ENCODE data around the gene CACNA1G. TPM values are rescaled to one million over a fixed set of nuclear protein-coding genes. Genes with fewer than 3 reads are reported as not detected.

The CACNA1G gene
- total and polyA plus RNA-seq, 9 of the 15 experiments (the other 6 are each of a cell fraction or from before 2014, with no cell fraction given): 0.01 TPM; not detected in 8

DNA sequence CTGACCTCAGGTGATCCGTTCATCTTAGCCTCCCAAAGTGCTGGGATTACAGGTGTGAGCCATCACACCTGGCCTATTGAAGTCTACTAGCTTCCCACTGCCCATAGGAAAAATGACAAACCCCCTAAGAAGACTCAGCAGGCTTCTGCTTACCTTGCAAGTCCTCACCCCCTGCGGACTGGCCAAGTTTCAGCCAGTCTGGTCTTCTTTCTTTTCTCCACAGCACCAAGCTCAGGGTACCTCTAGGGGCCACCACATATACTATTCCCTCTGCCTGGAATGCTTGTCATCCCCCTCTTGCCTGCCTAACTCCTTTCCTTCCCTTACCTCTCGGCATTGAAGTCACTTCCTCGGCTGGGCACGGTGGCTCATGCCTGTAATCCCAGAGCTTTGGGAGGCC, 105.3 kb downstream of the CACNA1G start (continued):
- TF ChIP-seq, protein P1, sequence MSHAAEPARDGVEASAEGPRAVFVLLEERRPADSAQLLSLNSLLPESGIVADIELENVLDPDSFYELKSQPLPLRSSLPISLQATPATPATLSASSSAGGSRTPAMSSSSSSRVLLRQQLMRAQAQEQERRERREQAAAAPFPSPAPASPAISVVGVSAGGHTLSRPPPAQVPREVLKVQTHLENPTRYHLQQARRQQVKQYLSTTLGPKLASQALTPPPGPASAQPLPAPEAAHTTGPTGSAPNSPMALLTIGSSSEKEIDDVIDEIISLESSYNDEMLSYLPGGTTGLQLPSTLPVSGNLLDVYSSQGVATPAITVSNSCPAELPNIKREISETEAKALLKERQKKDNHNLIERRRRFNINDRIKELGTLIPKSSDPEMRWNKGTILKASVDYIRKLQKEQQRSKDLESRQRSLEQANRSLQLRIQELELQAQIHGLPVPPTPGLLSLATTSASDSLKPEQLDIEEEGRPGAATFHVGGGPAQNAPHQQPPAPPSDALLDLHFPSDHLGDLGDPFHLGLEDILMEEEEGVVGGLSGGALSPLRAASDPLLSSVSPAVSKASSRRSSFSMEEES (CRISPR knock-in tag; IDR thresholded peaks at IDR 0.05): no peak
- TF ChIP-seq PCBP1 (IDR thresholded peaks at IDR 0.05; ENCODE audit: low read depth, low read length, poor library complexity, severe bottlenecking) (no peak), SMAD1 (IDR thresholded peaks at IDR 0.05; ENCODE audit: low read depth, low read length, partially characterized antibody) (no peak), SAFB (IDR thresholded peaks at IDR 0.05; ENCODE audit: borderline replicate concordance, low read depth, low read length) (no peak), LCOR (CRISPR knock-in tag; IDR thresholded peaks at IDR 0.05) (no peak), SIX5 (IDR thresholded peaks at IDR 0.05; ENCODE audit: borderline replicate concordance in 1 of 2, insufficient read depth in 1 of 2, low read depth in 1 of 2, low read length in 2 of 2) (no peak), MIER1 (IDR thresholded peaks at IDR 0.05; ENCODE audit: low read depth) (no peak)

DNA sequence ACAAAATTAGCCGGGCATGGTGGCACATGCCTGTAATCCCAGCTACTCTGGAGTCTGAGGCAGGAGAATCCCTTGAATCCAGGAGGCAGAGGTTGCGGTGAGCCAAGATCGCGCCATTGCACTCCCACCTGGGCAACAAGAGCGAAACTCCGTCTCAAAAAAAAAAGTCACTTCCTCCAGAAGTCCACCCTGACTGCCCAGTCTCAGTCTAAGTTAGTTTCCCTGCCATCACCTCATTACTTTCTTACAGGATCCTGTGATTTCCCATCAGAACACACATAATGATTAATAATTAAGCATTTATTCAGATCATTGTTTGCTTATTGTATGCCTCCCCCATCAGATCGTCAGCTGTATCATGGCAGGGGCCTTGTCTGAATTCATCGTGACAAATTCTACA, 105.8 kb downstream of the CACNA1G start:
- Histone ChIP-seq H3K9me1 (ENCODE audit: control insufficient read depth, insufficient read depth, low read length) (peaks cover under 1% of the 10 kb centered on the region), H3K27ac (ENCODE audit: extremely low read depth, low read depth, low read length) (no peak overlapping the region), H3K9me3 (replicated peaks; ENCODE audit: control insufficient read depth, insufficient read depth, low read depth, low read length) (no peaks in the 10 kb centered on the region), H2AFZ (ENCODE audit: low read depth, low read length) (no peak overlapping the region), H3K4me3 (no peak overlapping the region), H4K20me1 (replicated peaks; ENCODE audit: control insufficient read depth, insufficient read depth, low read length) (no peaks in the 10 kb centered on the region), H3K9ac (ENCODE audit: insufficient read depth in 1 of 2, low read depth in 2 of 2, low read length in 2 of 2) (no peak overlapping the region), H3K36me3 (ENCODE audit: control insufficient read depth, insufficient read depth, low read length) (no peaks in the 10 kb centered on the region), H3K4me1 (replicated peaks in 1 of 2; ENCODE audit: control insufficient read depth in 2 of 2, insufficient read depth in 2 of 2, low read length in 2 of 2) (peaks cover 37 to 38% of the 10 kb centered on the region in 2 experiments), H3K4me2 (ENCODE audit: insufficient read depth, low read length) (no peak overlapping the region), H3K79me2 (ENCODE audit: control insufficient read depth, insufficient read depth, low read length) (no peaks in the 10 kb centered on the region), H3K27me3 (ENCODE audit: control insufficient read depth in 2 of 2, insufficient read depth in 2 of 2, low read length in 2 of 2) (no peaks in the 10 kb centered on the region; a peak in 1 of 5 replicates)
- FAIRE-seq (no peak), ATAC-seq (no peak), DNase-seq (ENCODE audit: extremely low read depth in 1 of 4, low spot score in 3 of 4) (no peak)
- TF ChIP-seq, protein P2, sequence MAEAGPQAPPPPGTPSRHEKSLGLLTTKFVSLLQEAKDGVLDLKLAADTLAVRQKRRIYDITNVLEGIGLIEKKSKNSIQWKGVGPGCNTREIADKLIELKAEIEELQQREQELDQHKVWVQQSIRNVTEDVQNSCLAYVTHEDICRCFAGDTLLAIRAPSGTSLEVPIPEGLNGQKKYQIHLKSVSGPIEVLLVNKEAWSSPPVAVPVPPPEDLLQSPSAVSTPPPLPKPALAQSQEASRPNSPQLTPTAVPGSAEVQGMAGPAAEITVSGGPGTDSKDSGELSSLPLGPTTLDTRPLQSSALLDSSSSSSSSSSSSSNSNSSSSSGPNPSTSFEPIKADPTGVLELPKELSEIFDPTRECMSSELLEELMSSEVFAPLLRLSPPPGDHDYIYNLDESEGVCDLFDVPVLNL (CRISPR knock-in tag; IDR thresholded peaks at IDR 0.05; ENCODE audit: low read depth): no peak
- TF ChIP-seq SRSF1 (IDR thresholded peaks at IDR 0.05; ENCODE audit: low read depth, low read length): no peak
- no peak for TF ChIP-seq RAD21 (CRISPR knock-in tag; conservative IDR thresholded peaks at IDR 0.05 in 1 of 2, IDR thresholded peaks at IDR 0.05 in 1 of 2)
- TF ChIP-seq ZFP36 (IDR thresholded peaks at IDR 0.05; ENCODE audit: low read depth, low read length, partially characterized antibody): peak; percentile 66
- TF ChIP-seq, protein P3, sequence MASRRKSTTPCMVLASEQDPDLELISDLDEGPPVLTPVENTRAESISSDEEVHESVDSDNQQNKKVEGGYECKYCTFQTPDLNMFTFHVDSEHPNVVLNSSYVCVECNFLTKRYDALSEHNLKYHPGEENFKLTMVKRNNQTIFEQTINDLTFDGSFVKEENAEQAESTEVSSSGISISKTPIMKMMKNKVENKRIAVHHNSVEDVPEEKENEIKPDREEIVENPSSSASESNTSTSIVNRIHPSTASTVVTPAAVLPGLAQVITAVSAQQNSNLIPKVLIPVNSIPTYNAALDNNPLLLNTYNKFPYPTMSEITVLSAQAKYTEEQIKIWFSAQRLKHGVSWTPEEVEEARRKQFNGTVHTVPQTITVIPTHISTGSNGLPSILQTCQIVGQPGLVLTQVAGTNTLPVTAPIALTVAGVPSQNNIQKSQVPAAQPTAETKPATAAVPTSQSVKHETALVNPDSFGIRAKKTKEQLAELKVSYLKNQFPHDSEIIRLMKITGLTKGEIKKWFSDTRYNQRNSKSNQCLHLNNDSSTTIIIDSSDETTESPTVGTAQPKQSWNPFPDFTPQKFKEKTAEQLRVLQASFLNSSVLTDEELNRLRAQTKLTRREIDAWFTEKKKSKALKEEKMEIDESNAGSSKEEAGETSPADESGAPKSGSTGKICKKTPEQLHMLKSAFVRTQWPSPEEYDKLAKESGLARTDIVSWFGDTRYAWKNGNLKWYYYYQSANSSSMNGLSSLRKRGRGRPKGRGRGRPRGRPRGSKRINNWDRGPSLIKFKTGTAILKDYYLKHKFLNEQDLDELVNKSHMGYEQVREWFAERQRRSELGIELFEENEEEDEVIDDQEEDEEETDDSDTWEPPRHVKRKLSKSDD (conservative IDR thresholded peaks at IDR 0.05; ENCODE audit: low read length): no peak
- WGBS (ENCODE audit: insufficient coverage, low coverage, missing lambda C conversion rate): 77% methylated on average over 8 of the region's 8 CpGs
- in situ Hi-C loops (cut with MboI): no loop called here
- no TSS peak for BruUV-seq (replicated peaks)
- CTCF ChIA-PET (ENCODE audit: low intra/inter-chr PET ratio): no interaction called here
- intact Hi-C loops (cut with micrococcal nuclease): no loop called here
- POLR2A ChIA-PET: interaction anchor here (1.1 kb wide), 1 partner anchor 13 kb away, joined by 3 read pairs; no protein-coding TSS in a partner anchor
